Epithelial cell of proximal tubule (primary cell): ENCODE data around the gene PMAIP1. TPM values are rescaled to one million over a fixed set of nuclear protein-coding genes. Genes with fewer than 3 reads are reported as not detected.

ENCODE experiments used
- DNase-seq: peaks from one replicate; pipeline ENCODE4 v3.0.0-alpha.2; 2011; ENCODE audit warnings: low read depth
- H3K4me3 ChIP-seq: 2 replicates; pipeline ENCODE4 v1.5.1; 2011; ENCODE audit warnings: low read depth, mild to moderate bottlenecking, low read length
- CTCF ChIP-seq: conservative IDR thresholded peaks from 2 replicates; pipeline ENCODE4 v1.5.1; 2012; ENCODE audit warnings: low read depth, mild to moderate bottlenecking, low read length
- total RNA-seq: library from RNA; depleted of rRNA; stranded (reverse); fragments of >200 nt; gene quantifications from 2 replicates; pipeline ENCODE4 v1.2.3, GENCODE V29; 2015

Gene PMAIP1
- total RNA-seq, 1 donor from 2014 or later: 82.6 TPM

DNA sequence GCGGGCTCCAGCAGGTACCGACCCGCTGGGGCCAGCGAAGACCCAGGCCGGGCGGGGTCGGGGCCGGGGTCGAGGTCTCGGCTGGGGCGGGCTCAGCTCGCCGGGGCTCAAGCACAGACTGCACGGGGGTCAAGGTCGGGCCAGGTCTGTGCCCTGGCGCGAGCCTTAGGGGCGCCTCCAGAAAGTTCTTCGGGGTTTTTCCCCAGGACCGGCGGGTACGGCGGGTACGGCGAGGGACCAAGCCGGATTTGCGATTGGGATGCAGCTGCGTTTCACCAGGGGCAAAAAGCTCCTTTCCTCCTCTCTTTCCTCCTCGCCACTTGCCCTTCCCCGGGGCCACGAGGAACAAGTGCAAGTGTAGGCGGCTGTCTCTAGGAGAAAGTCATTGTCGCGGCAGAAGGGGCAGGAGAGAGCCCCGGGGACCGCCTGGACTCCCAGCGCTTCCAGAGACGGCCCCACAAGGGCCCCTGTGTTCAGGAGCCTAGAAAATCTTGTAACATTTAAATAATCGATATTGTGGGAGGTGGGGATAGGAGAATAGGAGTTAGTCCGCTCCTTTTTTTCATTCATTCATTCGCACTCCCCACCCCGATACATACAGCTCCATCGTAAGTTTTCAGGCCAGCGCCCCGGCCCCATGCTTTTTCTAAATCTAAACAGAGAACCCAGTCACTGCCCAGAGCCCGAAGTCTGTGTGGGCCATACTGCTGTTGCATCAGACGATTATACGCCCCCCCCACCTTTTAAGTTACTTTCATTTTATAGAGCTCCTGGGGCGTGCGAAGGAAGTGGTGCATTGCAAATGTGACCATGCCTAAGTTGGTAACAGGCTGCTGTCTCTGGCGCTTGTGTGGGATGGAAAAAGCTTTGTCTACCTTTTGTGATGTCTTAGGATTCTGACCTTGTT, 679 bp downstream of the PMAIP1 start:
- H3K4me3 ChIP-seq: peak overlapping the region; percentile 78
- TF ChIP-seq CTCF: no peak
- no peak for DNase-seq

GRCh38 chr18:59902131-59902992, 2.6 kb downstream of the PMAIP1 start:
- TF ChIP-seq CTCF: no peak
- DNase-seq: no peak
- no peak overlapping the region for H3K4me3 ChIP-seq

- H3K4me3 ChIP-seq: no peak overlapping the region
- DNase-seq: no peak
- TF ChIP-seq CTCF: no peak
Measured at GRCh38 chr18:59902993-59903610, 3.3 kb downstream of the PMAIP1 start.

GRCh38 chr18:59904011-59904601, 4.3 kb downstream of the PMAIP1 start:
- no peak for TF ChIP-seq CTCF
- no peak for DNase-seq

DNA sequence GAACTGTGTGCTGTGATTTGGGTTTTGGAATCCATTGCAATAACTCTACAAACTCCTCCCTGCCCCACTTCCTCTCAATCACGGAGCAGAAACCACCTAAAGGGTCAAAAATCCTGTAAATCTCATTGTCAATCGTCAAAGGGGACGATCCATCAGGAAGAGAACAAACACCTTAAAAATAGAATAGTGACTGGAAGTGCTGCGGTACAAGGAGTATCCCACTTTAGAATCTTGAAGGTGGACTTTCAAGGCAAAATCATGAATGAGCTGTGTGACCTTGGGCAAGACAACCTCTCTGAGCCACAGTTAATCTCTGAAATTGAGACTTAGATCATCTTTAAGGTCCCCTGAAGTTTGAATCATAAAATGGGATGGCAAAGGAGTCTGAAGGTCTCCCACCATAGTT, 5.9 kb downstream of the PMAIP1 start:
- no peak overlapping the region for H3K4me3 ChIP-seq
- DNase-seq: no peak
- TF ChIP-seq CTCF: no peak

More at GRCh38 chr18:59904011-59904601, 4.3 kb downstream of the PMAIP1 start:
- no peak overlapping the region for H3K4me3 ChIP-seq

DNA sequence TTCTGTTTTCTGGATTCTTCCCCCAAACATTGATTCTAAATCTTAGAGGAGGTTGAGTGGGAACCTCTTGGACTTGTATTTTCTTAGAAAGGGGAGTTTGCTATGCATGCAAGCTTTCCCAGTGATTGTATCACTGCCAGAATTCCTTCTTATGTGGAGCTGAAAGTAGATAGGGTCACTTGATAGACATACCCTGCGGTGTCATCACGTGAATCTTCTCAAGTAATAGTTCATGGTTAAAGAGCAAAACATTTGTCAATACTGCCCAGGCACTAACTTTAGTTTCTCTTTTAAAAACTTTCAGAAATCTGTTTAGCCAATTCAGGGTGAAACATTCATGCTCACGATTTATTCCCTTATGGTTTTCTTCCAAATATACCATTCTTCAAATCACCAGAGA, 6.4 kb downstream of the PMAIP1 start:
- DNase-seq: no peak
- TF ChIP-seq CTCF: no peak
- no peak overlapping the region for H3K4me3 ChIP-seq
